ENCODE data around the gene HDAC10.

HDAC10 gene

DNA sequence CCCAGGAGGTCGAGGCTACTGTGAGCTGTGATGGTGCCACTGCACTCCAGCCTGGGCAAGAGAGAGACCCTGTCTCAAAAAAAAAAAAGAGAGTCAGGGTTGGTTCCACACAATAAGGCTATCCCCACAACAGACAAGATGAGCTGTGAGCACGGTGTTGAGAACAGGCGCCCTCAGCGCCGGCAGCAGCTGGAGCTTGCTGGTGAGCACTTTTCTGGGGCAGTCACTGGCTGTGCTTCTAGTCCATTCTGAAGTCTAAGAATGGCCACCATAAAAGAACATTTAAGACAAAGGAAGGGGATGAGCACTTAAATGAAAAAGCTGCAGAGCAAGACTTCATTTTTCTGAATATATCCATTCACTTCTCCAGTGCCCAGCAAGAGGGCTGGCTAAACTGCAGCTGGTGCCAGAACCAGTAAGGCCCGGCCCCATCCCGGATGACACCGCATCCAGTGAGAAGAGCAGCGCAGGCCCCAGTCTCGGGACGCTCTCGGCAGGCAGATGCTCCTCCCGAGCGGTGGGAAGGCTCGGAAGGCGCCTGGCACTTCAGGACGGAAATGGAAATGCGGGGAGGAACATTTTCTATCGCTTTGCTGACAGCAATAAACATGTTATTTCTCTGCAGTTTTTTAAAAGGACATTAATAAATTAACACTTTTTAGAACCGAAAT is 18.4 kb downstream of the HDAC10 start:
- DNase-seq, result no peak

GRCh38 chr22:50229370-50229769 is 21.7 kb downstream of the HDAC10 start:
- DNase-seq, result no peak

GRCh38 chr22:50228366-50228765 is 22.7 kb downstream of the HDAC10 start:
- DNase-seq, result no peak

DNA sequence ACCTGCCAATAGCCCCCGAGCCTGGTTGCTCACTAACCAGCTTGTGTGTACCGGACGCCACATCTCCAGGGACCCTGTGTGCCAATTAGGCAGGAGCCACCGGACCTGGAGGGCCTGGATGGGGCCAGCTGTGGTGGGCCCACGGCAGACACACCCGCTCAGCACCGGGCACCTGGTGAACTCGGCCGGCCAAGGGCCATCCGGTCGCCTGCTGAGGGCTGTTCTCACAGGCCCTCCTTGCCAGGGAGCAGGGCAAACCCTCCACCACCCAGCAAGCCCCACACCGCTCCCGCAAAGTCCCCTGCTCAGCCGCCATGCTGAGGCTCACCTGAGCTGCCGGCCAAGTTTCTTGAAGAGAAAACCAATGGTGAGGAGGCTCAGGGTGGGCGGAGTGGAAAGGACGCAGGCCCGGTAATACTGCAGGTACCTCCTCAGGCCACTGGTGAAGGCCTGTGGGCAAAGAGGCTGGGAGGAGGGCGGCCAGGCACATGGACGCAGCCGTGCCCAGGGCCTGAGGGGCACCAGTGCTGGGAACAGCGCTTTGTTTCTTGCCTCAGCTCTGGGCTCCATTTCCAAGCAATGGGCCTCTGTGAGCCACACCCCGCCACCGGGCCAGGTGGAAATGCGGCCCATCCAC is 23.4 kb downstream of the HDAC10 start:
- DNase-seq, result no peak

GRCh38 chr22:50226875-50227165 is 24.2 kb downstream of the HDAC10 start:
- no peak for DNase-seq

DNA sequence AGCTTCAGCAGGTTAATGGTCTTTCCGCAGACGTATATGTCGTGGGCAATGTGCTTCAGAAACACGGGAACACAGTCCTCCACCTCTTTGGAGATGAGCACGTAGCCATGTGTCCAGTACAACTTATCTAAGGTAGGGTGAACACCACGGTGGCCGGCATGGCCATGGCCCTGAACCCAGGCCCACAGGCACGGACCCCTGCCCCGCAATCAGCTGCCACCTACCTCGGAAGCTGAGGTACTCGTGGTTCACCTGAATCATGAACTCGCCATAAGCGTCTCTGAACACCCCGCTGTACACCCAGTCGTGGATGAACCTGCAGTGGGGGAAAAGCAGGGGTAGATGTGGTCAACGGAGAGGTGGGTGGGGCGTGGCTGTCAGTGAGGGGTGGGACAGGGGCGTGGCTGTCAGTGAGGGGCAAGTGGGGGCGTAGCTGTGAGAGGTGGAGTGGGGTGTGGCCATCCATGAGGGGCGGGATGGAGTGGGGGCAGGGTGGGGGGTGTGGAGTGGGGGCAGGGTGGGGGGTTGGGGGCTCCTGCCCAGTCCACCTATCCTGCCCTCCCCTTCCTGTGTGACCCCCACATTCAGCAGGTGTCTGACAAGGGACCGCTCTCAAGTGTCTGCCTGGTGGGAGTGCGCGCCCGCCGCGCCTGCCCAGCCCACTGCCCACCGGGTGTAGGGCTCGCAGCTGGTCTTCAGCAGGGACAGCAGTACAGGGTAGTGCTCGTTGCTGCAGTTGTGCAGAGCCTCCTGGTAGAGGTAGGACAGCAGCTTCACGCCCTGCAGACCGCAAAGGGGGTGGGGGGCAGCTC is 24.8 kb downstream of the HDAC10 start:
- no peak for DNase-seq

- no peak for DNase-seq
These were observed 25.7 kb downstream of the HDAC10 start for GRCh38 chr22:50225200-50225969.

DNA sequence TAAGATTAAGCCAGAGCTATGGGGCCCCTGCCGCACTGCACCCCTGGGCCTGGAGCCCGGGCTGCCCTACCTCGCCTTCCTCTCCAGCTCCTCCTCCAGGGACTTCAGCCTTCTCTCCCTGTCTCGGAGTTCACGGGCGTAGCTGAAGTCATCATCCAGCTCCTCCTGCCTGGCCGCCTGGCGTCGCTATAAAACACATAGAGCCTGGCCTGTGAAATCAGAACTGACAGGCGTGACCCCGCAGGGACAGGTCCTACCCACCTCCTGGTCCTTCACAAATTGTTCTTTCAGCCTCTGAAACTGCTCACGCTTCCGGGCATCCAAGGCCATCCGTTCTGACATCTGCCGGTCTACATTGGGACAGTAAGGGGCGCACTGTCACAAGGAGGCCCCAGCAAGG is 27.0 kb downstream of the HDAC10 start:
- DNase-seq, result no peak

DNA sequence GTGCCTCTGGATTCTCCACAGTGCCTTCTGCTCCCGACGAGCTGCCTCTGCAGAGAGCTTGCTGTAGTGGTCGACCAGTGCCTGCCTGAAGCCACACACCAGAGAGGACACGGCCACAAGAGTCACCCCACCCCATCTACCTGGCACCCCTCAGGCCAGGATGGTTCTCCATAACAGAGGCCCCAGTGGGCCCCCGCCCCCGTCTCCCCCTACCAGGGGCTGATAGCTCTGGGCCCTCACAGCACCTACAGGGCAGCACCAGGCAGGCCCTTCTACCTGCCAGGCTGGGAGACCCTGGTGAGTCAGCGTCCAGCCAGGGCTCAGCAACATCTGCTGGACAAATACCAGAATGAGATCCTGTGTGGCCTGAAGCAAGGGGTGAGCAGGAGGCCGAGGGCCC is 28.6 kb downstream of the HDAC10 start:
- no peak for DNase-seq

GRCh38 chr22:50221410-50222300 is 29.4 kb downstream of the HDAC10 start:
- no peak for DNase-seq

GRCh38 chr22:50220603-50221409 is 30.3 kb downstream of the HDAC10 start:
- no peak for DNase-seq

DNA sequence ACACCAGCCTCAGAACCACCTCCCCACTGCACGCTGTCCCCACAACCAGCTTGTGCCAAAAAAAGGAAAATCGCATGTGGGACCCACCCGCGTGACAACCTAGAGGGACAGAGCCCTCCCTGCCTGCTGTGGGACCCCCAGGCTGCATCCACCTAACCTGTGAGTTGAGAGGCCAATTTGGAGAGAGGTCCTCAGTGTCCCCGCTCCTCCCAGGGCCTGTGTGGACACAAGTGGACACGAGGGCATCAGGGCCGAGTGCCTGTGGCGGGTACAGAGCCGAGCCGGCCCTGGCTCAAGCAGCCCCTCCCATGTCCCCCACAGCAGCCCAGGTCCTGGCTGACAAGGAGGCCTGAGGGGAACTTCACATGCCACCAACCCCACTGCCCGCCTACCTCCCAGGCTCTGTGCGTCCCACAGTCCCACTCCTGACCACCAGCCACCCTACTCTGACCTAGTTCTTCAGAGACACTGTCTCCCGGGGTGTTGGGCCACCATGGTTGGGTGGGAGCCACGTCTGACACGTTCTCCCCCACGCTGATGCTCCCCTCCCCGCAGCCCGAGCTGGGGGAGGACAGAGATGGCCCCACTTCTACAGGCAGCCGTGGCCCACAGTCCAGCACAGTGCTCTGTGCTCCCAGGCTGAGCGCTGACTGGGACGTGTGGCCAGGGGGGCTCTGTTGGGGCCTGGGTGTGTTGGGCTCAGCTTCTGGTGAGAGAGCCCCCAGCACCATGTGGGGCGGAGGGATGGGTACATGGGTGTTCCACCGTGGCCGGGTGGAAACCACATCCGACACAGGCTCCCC is 31.1 kb downstream of the HDAC10 start:
- no peak for DNase-seq

GRCh38 chr22:50218996-50219727 is 31.9 kb downstream of the HDAC10 start:
- peak; percentile 19 for DNase-seq

- no peak for DNase-seq
These were observed 32.7 kb downstream of the HDAC10 start for GRCh38 chr22:50218153-50218995.

- DNase-seq, result no peak
These were observed 33.4 kb downstream of the HDAC10 start for GRCh38 chr22:50217543-50218152.

GRCh38 chr22:50216684-50217520 is 34.2 kb downstream of the HDAC10 start:
- no peak for DNase-seq

DNA sequence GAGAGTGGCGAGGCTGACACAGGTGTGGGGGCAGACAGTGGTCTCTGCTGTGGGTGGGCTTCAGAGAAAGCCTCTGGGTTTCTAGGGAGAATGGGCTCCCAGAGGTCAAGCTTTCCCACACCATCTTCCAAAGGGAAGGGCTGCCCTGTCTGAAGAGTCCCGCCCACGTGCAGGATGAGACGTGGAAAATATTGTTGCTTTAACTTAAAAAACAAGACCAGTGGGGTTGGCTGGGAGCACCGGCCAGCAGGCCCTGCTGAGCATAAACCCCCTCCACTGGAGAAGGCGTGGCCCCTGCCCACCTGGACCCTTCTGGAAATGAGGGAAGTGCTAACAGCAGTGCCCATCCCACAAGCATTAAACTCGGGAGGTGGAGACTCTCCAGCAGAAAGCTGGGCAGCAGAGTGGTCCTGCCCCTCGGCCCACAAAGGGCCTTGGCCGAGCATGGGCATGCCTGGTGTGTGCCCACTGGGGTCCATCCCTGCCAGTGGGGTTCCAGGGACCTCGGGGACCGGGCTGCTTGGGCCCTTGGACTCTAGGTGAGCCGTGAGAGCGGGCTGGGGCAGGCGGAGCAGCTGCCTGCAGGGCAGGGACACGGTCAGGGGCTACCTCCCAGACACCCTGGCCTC is 34.9 kb downstream of the HDAC10 start:
- DNase-seq, result no peak

Data from NCI-H1092 (cell line).